Measurements from ENCODE around the gene POMT1.

GRCh38 chr9:131487621-131488031 lies 15.1 kb upstream of the POMT1 start:
- TF ChIP-seq POLR2A (IDR thresholded peaks at IDR 0.05) = no peak
- no peak for TF ChIP-seq CTCF (IDR thresholded peaks at IDR 0.05)

Data from testis (tissue), 2 donors.